Activated CD8-positive, alpha-beta memory T cell treated with anti-CD3 and anti-CD28 coated beads, Interleukin-2, amount 50 U/mL, for 24 hours (primary cell): ENCODE results near the gene VTCN1.
"Not testable (repeated sequence)": the region's sequence is repeated elsewhere in the genome, so short reads cannot be mapped to it uniquely, and the experiment has no call there.

Source experiments
- DNase-seq: peaks from one replicate; pipeline ENCODE4 v3.0.0-alpha.2; 2020; ENCODE audit errors: extremely low read depth

VTCN1 gene

DNA sequence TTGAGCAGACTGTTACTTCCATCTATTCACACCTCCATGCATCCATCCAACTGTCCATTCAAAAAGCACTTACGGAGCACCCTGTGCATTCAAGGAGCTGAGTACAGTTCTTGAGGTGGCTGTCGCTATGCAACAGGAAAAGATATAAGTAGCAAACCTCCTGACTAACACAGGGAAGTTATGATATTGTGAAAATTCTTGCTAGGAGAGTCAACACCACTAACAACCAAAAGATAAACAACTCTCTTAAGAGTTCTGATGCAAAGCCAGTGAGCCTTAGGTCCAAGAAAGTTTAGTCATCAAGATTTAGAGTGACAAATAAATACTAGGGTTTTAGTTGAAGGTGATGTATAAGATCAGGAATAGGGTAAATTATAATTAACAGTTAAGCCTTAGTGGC, 44.7 kb downstream of the VTCN1 start:
- DNase-seq = no peak

DNA sequence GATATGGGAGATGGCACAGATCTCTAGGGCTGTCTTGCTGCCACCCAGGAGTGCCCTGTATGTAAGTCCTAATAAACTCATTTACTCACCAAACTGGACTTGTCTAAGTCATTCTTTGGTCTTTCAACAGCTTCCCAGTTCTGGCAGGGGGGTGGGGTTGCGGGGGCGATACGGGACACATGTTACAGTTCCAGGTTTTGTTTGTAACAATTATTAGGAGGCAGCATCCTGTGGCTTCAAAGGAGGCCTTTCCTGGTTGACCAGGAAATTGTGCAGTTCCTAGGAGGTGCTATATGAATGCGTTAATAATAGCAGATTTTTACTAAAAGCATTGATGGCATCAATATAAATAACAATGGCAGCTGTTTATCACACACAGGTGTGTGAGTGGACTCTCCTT, 46.5 kb downstream of the VTCN1 start:
- no peak for DNase-seq

DNA sequence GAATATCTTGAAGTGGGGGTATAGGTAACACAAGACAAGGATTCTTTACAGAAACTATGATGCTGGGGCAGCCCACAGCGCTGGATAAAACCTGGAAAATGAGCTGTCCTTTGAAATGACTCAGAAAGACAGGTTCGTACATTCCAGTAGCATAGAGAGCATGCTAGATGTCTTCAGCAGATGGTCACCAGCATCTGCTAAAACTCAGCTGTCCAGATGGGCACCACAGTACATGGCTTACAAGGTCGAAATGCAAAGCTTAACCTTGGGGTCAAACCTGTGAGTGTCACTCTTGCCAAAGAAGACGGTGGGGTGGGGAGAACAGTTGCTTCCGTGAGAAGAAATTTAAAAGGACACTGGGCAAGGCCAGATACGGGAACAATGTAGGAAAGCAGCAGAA, 47.9 kb downstream of the VTCN1 start:
- DNase-seq = no peak

DNA sequence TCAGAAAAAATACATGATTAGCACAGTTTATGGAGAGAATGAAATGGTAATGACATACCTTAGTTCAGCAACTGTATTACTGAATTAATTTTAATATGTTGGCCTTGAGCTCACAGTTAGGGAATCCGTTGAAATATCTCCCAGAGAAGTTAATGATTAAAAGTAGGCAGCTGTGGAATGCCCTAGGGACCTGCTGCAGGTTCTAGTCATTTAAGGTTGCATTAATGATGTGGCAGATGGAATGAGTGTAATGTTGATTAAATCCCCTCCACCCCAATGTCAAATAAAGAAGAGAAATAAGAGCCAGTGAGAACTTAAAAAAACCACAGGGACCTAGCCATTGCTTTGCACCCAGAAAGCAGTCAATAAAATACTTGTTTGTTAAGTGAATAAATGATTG, 48.8 kb downstream of the VTCN1 start:
- DNase-seq = no peak

GRCh38 chr1:117151305-117151704, 59.4 kb downstream of the VTCN1 start:
- DNase-seq = not testable (repeated sequence)

DNA sequence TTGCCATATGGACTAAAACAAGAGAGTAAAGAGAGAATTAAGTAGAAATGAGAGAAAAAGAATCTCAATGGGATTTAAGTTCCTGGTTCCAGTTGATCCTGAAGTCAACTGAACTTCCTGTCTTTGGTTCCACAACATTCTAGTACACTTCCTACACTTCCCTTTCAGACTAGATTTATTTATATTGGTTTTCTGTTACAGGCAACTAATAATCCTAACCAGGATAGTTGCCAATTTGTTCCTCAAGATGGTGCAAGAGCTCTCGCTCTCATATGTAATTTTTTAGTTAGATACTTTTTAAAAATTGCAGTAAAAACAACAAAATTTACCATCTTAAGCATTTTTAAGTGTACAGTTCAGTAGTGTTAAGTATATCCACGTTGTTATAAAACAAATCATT, 60.4 kb downstream of the VTCN1 start:
- no peak for DNase-seq

DNA sequence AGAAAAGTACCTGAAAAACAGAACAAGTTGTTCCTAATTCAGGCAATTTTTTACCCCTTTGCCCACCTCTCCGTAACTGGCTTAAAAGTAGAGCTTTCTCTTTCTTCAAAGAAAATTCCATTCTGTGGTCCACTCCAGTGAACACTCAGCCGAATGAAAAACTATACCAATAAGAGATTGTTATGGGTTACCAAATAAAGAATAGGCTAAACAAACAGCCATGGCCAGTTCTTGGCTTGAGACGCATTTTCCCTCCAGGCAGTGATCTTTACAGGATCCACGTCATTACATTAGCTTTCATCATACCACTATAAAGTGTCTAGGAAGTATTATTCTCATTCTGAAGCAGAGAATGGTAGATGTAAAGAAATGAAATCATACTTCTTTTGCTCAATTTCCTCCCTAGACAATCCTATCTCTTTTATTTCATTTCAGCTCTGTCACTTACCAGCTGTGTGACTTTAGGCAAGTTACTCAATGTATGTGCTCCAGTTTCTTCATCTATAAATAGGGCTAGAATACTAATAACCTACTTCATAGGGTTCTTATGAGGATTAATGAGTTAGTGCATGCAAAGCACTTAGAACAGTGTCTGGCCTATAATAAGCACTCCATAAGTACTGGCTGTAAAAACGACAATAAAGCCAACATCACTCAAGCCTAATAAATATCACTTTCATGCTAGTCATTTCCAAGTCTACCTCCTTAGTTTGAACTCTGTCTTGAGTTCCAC, 62.7 kb downstream of the VTCN1 start:
- no peak for DNase-seq

- no peak for DNase-seq
Observed at GRCh38 chr1:117147341-117147831, 63.3 kb downstream of the VTCN1 start.

GRCh38 chr1:117146575-117147340, 64.0 kb downstream of the VTCN1 start:
- no peak for DNase-seq

GRCh38 chr1:117146072-117146471, 64.7 kb downstream of the VTCN1 start:
- no peak for DNase-seq

DNA sequence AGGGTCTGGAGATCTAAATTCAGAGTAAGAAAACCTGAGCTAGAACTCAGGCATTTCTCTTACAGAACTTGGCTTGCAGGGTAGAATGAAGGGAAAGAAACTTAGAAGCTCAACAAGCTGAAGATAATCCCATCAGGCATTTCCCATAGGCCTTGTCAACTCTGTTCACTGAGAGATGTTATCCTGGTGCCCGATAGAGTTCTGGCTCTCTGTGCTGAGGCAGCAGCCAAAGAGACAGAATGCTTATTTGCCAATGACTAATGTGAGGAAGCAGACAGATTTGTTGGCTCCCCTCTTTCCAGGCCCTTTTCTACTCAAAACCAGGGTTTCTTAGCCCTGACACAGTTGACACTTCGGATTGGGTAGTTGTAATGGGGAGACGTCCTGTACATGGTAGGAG, 66.9 kb downstream of the VTCN1 start:
- DNase-seq = no peak

DNA sequence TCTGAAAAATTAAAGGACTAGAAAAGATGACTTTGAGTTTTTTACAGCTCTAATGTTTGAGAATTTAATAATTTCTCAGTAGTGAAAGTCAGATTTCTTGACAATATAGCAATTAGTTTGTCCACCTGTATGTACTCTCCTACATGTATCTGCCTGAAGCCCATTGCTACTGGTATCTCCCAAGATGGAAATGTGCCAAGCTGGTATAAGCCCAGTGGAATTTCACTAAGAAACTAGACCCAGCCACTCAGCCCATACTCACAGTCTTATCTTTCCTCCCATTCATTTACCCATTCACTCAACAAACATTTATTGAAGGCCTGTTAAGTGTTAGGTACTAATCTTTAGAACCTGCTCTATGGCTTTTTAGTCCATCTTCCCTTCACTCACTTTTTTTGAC, 67.6 kb downstream of the VTCN1 start:
- no peak for DNase-seq

DNA sequence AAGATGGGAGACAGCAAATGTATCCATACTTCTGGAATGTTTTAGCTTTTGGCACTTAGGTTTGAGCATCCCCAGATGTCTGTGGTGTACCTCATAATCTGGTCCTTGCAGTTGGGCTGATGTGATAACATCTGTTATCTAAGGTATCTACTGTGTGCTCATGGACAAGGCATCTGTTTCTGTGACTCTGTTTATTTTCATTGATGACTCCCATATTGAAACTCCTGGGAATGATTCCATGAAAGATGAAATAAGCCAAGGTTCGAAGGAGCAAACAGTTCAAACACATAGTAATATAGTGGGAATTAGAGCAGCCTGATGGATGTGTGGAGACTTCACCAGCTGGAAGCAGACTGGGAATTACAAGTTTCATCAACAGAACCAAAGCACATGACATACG, 68.5 kb downstream of the VTCN1 start:
- no peak for DNase-seq

GRCh38 chr1:117138561-117138960, 72.2 kb downstream of the VTCN1 start:
- DNase-seq = no peak

GRCh38 chr1:117138106-117138505, 72.6 kb downstream of the VTCN1 start:
- no peak for DNase-seq

DNA sequence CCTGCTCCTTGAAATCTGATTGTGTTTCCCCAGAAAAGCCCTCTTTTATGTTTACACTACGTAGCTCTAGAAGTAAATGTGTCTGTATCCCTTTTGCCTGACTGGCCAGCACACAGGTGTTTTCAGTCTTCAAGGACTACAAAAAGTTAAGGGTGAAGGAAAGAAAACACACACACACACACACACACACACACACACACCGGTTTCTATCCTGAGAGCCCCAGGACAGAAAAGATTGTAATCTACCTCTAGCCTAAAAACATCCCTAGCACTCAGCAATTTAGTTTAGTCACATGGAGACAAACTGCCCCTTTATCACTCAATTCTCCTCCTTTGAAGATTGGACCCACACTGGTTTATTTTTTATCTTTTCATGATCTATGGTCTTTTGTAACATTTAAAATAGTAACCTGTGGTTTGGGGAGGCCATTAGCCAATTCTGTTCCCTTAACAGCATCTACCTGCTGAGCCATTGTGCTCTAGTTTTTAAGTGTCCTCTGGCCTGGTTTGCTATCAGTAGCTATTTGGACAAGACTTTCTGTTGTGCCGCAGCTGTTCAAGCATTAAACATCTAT, 73.4 kb downstream of the VTCN1 start:
- no peak for DNase-seq

DNA sequence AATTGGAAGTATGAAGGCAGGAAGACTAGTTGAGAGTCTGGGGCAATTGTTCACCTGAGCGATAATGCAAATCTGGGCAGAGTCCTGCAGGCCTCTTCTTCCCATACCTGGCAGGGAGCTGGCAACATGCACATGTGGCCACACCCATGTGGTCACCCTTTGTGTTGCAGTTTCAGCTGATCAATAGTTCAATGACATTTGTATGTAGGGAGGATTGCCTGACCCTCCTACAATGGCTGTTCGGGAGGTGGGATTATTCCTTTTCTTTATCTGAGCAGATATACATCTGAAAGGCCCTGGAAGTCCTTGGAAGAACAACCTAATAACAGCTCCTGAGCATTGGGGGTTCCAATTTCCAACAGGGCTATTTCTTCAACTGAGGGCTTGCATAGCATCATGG, 74.0 kb downstream of the VTCN1 start:
- no peak for DNase-seq

GRCh38 chr1:117135329-117135728, 75.4 kb downstream of the VTCN1 start:
- no peak for DNase-seq

- no peak for DNase-seq
Observed at GRCh38 chr1:117130526-117130925, 80.2 kb downstream of the VTCN1 start.

- no peak for DNase-seq
Observed at GRCh38 chr1:117128323-117129079, 82.2 kb downstream of the VTCN1 start.

DNA sequence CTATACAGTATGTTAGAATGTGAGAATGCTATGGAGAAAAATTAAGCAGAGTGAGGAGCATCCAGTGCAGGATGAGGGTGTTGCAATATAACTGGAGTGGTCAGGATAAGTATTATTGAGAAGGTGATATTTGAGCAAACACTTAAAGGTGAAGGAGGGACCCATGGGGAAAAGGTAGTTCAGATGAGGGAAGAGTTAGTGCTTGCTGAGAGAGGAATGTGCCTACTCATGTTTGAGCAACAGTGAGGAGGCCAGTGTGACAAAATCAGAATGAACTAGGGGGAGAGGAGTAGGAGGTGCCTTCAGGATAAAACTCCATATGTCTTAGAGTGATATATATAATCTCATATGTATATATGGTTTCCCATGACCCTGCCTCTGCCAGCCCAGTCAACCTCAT, 82.9 kb downstream of the VTCN1 start:
- DNase-seq = no peak

- DNase-seq = no peak
Observed at GRCh38 chr1:117124661-117125060, 86.1 kb downstream of the VTCN1 start.
